ENCODE data around the gene TNS1.

Gene TNS1

GRCh38 chr2:217861334-217861877 is 141.4 kb downstream of the TNS1 start:
- no peak for DNase-seq

GRCh38 chr2:217859926-217860325 is 142.9 kb downstream of the TNS1 start:
- no peak for DNase-seq

GRCh38 chr2:217858519-217859491 is 144.0 kb downstream of the TNS1 start:
- no peak for DNase-seq

GRCh38 chr2:217857624-217858506 is 144.9 kb downstream of the TNS1 start:
- no peak for DNase-seq

- no peak for DNase-seq
Observed at GRCh38 chr2:217856871-217857270, 145.9 kb downstream of the TNS1 start.

GRCh38 chr2:217856159-217856558 is 146.6 kb downstream of the TNS1 start:
- no peak for DNase-seq

- no peak for DNase-seq
Observed at GRCh38 chr2:217854684-217855420, 147.9 kb downstream of the TNS1 start.

GRCh38 chr2:217853961-217854360 is 148.8 kb downstream of the TNS1 start:
- DNase-seq: no peak

GRCh38 chr2:217853301-217853881 is 149.4 kb downstream of the TNS1 start:
- no peak for DNase-seq

- DNase-seq: no peak
Observed at GRCh38 chr2:217852555-217853211, 150.1 kb downstream of the TNS1 start.

- no peak for DNase-seq
Observed at GRCh38 chr2:217851191-217852020, 151.4 kb downstream of the TNS1 start.

- no peak for DNase-seq
Observed at GRCh38 chr2:217849154-217849975, 153.4 kb downstream of the TNS1 start.

- no peak for DNase-seq
Observed at GRCh38 chr2:217848351-217848957, 154.3 kb downstream of the TNS1 start.

- no peak for DNase-seq
Observed at GRCh38 chr2:217847552-217848350, 155.0 kb downstream of the TNS1 start.

GRCh38 chr2:217847115-217847514 is 155.7 kb downstream of the TNS1 start:
- no peak for DNase-seq

- no peak for DNase-seq
Observed at GRCh38 chr2:217846321-217846743, 156.5 kb downstream of the TNS1 start.

GRCh38 chr2:217845301-217845700 is 157.5 kb downstream of the TNS1 start:
- DNase-seq: no peak

- no peak for DNase-seq
Observed at GRCh38 chr2:217844696-217845095, 158.1 kb downstream of the TNS1 start.
